Endothelial cell of umbilical vein (primary cell): Measurements from ENCODE around the gene KDM7A. TPM values are rescaled to one million over a fixed set of nuclear protein-coding genes. Genes with fewer than 3 reads are reported as not detected.

Source experiments
- BruUV-seq: library from RNA; stranded (reverse); fragments of 400-500 nt; replicated peaks from 2 replicates; lab custom pipeline; 2021; lab: Mats Ljungman, UMichigan
- CTCF ChIA-PET: fragments of 300-600, 350-600 bp; sonication (Branson Sonifier 250); formaldehyde crosslinking; loops from one replicate; lab custom pipeline; 2021; ENCODE audit warnings: antibody characterized with exemption, inconsistent platforms; lab: Charles Lee
- POLR2A ChIA-PET: fragments of 300-600, 350-600 bp; sonication (Branson Sonifier 250); formaldehyde crosslinking; loops from one replicate; lab custom pipeline; 2021; ENCODE audit warnings: antibody characterized with exemption, inconsistent platforms; lab: Charles Lee
- DNase-seq: peaks from one replicate; pipeline ENCODE4 v3.0.0-alpha.2; 2011; ENCODE audit warnings: low read depth, low spot score
- FAIRE-seq: peaks from 2 replicates; lab custom pipeline; 2011; peaks lifted over from hg19 to GRCh38; lab: Jason Lieb, UNC
- H2AFZ ChIP-seq: 2 replicates; pipeline ENCODE4 v1.6.0; 2012; ENCODE audit warnings: low read depth, low read length, control low read depth, inconsistent platforms
- H3K27ac ChIP-seq: 2 replicates; pipeline ENCODE4 v1.5.1; 2011; ENCODE audit warnings: low read depth, mild to moderate bottlenecking, control low read depth, low read length, moderate library complexity; ENCODE audit not compliant: insufficient read depth
- H3K27me3 ChIP-seq, 2 experiments: 2 replicates each; pipeline versions ENCODE4 v1.6.0 to v1.6.1; 2011; ENCODE audit warnings: low read length in 2 of 2, mixed read lengths in 1 of 2; ENCODE audit not compliant: control insufficient read depth in 2 of 2, insufficient read depth in 2 of 2
- H3K36me3 ChIP-seq, 2 experiments: 2 replicates in 1 of 2; 3 replicates in 1 of 2; pipeline ENCODE4 v1.5.1; 2011; ENCODE audit warnings: low read length in 2 of 2, mild to moderate bottlenecking in 1 of 2, moderate library complexity in 1 of 2; ENCODE audit not compliant: control insufficient read depth in 2 of 2, insufficient read depth in 2 of 2; ENCODE audit errors: extremely low read depth in 1 of 2
- H3K4me1 ChIP-seq: 3 replicates; pipeline ENCODE4 v1.5.1; 2011; ENCODE audit warnings: mild to moderate bottlenecking, low read length; ENCODE audit not compliant: control insufficient read depth, insufficient read depth; ENCODE audit errors: extremely low read depth
- H3K4me2 ChIP-seq: 2 replicates; pipeline ENCODE4 v1.6.1; 2011; ENCODE audit warnings: low read length, control low read depth, mixed read lengths; ENCODE audit not compliant: insufficient read depth
- H3K4me3 ChIP-seq, 3 experiments: fragments of 200-600 bp in 1 of 3; sonication (generic), shearing (Covaris generic) in 1 of 3; replicated peaks in 1 of 3; 2 replicates each; pipeline ENCODE4 v1.5.1; 2011 to 2016; ENCODE audit warnings: control low read depth in 3 of 3, low read length in 3 of 3, mild to moderate bottlenecking in 2 of 3, inconsistent platforms in 1 of 3, low read depth in 1 of 3, moderate library complexity in 1 of 3; ENCODE audit not compliant: insufficient read depth in 1 of 3
- H3K79me2 ChIP-seq: 2 replicates; pipeline ENCODE4 v1.6.0; 2012; ENCODE audit warnings: low read length, inconsistent platforms; ENCODE audit not compliant: control insufficient read depth, insufficient read depth
- H3K9ac ChIP-seq: replicated peaks from 2 replicates; pipeline ENCODE3; 2011; ENCODE audit warnings: low read length, control low read depth; ENCODE audit not compliant: insufficient read depth; ENCODE audit errors: extremely low read depth
- H3K9me1 ChIP-seq: replicated peaks from 3 replicates; pipeline ENCODE4 v1.6.0; 2011; ENCODE audit warnings: mild to moderate bottlenecking, low read length; ENCODE audit not compliant: control insufficient read depth, insufficient read depth; ENCODE audit errors: extremely low read depth
- H3K9me3 ChIP-seq: replicated peaks from 2 replicates; pipeline ENCODE4 v1.5.1; 2012; ENCODE audit warnings: low read length, inconsistent platforms; ENCODE audit not compliant: control insufficient read depth, insufficient read depth
- H4K20me1 ChIP-seq: replicated peaks from 2 replicates; pipeline ENCODE3; 2011; ENCODE audit warnings: mild to moderate bottlenecking, low read length; ENCODE audit not compliant: control insufficient read depth, insufficient read depth; ENCODE audit errors: extremely low read depth
- EZH2 ChIP-seq: IDR thresholded peaks from 2 replicates; pipeline ENCODE4 v1.6.1; 2012; ENCODE audit warnings: borderline replicate concordance, low read depth, mild to moderate bottlenecking, moderate library complexity, low read length, inconsistent platforms; ENCODE audit not compliant: severe bottlenecking
- GATA2 ChIP-seq: IDR thresholded peaks from 2 replicates; pipeline ENCODE4 v1.7.0; 2011; ENCODE audit warnings: low read depth, mild to moderate bottlenecking, moderate library complexity, mixed read lengths, low read length; ENCODE audit not compliant: insufficient read length, insufficient read depth
- JUN ChIP-seq: IDR thresholded peaks from 2 replicates; pipeline ENCODE4 v1.6.1; 2011; ENCODE audit warnings: borderline replicate concordance, low read depth; ENCODE audit not compliant: insufficient read length, insufficient read depth
- MYC ChIP-seq: IDR thresholded peaks from one replicate; pipeline ENCODE4 v1.6.1; 2011; ENCODE audit warnings: mild to moderate bottlenecking, low read depth, low read length
- POLR2A ChIP-seq: IDR thresholded peaks from 2 replicates; pipeline ENCODE4 v1.6.1; 2012; ENCODE audit warnings: low read depth, mild to moderate bottlenecking, control low read depth, low read length
- POLR2AphosphoS5 ChIP-seq: IDR thresholded peaks from 2 replicates; pipeline ENCODE4 v1.6.1; 2012; ENCODE audit warnings: low read depth, mild to moderate bottlenecking, control low read depth, low read length, moderate library complexity; ENCODE audit not compliant: insufficient read depth
- dilution Hi-C: fragments of 300-500 bp; cut with MboI; formaldehyde crosslinking; loops from one replicate; pipeline ENCODE4 v1.15.0; 2019; ENCODE audit warnings: low sequenced_read_pairs; ENCODE audit not compliant: extremely low pct_ligation_motif_present
- intact Hi-C: fragments of 100-400 bp; cut with micrococcal nuclease; formaldehyde crosslinking; loops from one replicate; pipeline ENCODE4 v1.10.0; 2022
- polyA plus RNA-seq, 4 experiments: library from polyadenylated mRNA; depleted of rRNA in 3 of 4; stranded (reverse) in 3 of 4; unstranded in 1 of 4; fragments of >200 nt; gene quantifications; 2 replicates each; pipeline versions ENCODE4 v1.2.1 to v1.2.3, GENCODE V29; 2011 to 2012; ENCODE audit warnings: missing spikeins in 1 of 4
- total RNA-seq: library from RNA; stranded (reverse); gene quantifications from 2 replicates; pipeline ENCODE4 v1.2.3, GENCODE V29; 2021
- TF ChIP-seq, protein P1 (sequence below): IDR thresholded peaks from 2 replicates; pipeline ENCODE4 v1.6.1; 2011; ENCODE audit not compliant: insufficient read depth, insufficient read length
- TF ChIP-seq, protein P2 (sequence below), 2 donors: IDR thresholded peaks; 1 replicate in 1 of 2; 2 replicates in 1 of 2; pipeline ENCODE4 v1.5.1; 2011; ENCODE audit warnings: low read length in 2 of 2, mild to moderate bottlenecking in 2 of 2, moderate library complexity in 2 of 2, control low read depth in 1 of 2, inconsistent platforms in 1 of 2, low read depth in 1 of 2; ENCODE audit not compliant: insufficient read depth in 1 of 2; ENCODE audit errors: extremely low read depth in 1 of 2

The KDM7A gene
- total and polyA plus RNA-seq, 2 donors (not counting 3 experiments of a cell fraction or from before 2014, with no cell fraction given): 2.4 to 7.3 TPM

DNA sequence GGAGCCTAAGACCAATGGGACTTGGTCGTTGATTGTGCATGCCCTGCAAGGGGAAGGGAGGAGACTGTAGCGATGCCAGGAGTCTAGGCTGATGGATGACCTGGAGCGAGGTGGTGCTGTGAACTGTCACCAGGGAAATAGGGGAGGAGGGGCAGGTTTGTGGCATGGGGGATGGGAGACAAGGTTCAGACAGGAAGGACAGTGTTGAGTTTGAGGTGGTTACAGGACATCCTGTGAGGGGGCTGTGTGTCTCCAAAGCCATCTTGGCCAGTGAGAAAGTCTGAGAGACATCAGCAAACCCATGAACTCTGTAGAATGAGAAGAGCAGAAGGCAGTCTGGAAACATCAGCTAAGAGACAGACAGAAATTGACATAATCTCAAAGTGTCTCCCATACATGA is 38.5 kb upstream of the KDM7A start:
- H3K27ac ChIP-seq: no peak overlapping the region
- no peaks in the 10 kb centered on the region for H3K27me3 ChIP-seq
- H3K9ac ChIP-seq: no peak overlapping the region
- H3K4me3 ChIP-seq: no peak overlapping the region
- FAIRE-seq (no peak), DNase-seq (no peak)
- H3K79me2 ChIP-seq: no peaks in the 10 kb centered on the region
- dilution Hi-C loops: no loop called here
- no peaks in the 10 kb centered on the region for H3K9me1 ChIP-seq
- H2AFZ ChIP-seq: no peak overlapping the region
- TF ChIP-seq, protein P1, sequence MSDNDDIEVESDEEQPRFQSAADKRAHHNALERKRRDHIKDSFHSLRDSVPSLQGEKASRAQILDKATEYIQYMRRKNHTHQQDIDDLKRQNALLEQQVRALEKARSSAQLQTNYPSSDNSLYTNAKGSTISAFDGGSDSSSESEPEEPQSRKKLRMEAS: no peak
- TF ChIP-seq POLR2A (no peak), GATA2 (no peak), JUN (no peak), POLR2AphosphoS5 (no peak), EZH2 (no peak), MYC (no peak)
- TF ChIP-seq, protein P2, sequence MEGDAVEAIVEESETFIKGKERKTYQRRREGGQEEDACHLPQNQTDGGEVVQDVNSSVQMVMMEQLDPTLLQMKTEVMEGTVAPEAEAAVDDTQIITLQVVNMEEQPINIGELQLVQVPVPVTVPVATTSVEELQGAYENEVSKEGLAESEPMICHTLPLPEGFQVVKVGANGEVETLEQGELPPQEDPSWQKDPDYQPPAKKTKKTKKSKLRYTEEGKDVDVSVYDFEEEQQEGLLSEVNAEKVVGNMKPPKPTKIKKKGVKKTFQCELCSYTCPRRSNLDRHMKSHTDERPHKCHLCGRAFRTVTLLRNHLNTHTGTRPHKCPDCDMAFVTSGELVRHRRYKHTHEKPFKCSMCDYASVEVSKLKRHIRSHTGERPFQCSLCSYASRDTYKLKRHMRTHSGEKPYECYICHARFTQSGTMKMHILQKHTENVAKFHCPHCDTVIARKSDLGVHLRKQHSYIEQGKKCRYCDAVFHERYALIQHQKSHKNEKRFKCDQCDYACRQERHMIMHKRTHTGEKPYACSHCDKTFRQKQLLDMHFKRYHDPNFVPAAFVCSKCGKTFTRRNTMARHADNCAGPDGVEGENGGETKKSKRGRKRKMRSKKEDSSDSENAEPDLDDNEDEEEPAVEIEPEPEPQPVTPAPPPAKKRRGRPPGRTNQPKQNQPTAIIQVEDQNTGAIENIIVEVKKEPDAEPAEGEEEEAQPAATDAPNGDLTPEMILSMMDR (IDR thresholded peaks at IDR 0.05; ENCODE audit: extremely low read depth in 1 of 2, insufficient read depth in 1 of 2, low read depth in 1 of 2, low read length in 2 of 2): no peak
- H3K36me3 ChIP-seq: no peaks in the 10 kb centered on the region
- no peak overlapping the region for H3K4me2 ChIP-seq
- intact Hi-C loops: no loop called here
- H3K9me3 ChIP-seq: no peaks in the 10 kb centered on the region
- CTCF ChIA-PET: no interaction called here
- no peaks in the 10 kb centered on the region for H4K20me1 ChIP-seq
- no peaks in the 10 kb centered on the region for H3K4me1 ChIP-seq
- no TSS peak for BruUV-seq
- POLR2A ChIA-PET: no interaction called here
